Bronchial epithelial cell (primary cell): ENCODE data around the gene RYR2. TPM values are rescaled to one million over a fixed set of nuclear protein-coding genes. Genes with fewer than 3 reads are reported as not detected.

Experiments
- DNase-seq: peaks from one replicate; pipeline ENCODE4 v3.0.0-alpha.2; 2010; ENCODE audit warnings: low read depth
- FAIRE-seq: peaks from 2 replicates; lab custom pipeline; 2011; peaks lifted over from hg19 to GRCh38; lab: Jason Lieb, UNC
- H3K27me3 ChIP-seq: 2 replicates; pipeline ENCODE4 v1.5.1; 2011; ENCODE audit warnings: low read length; ENCODE audit not compliant: control insufficient read depth, insufficient read depth
- H3K36me3 ChIP-seq: 2 replicates; pipeline ENCODE4 v1.5.1; 2011; ENCODE audit warnings: low read length; ENCODE audit not compliant: control insufficient read depth, insufficient read depth
- H3K4me3 ChIP-seq: 2 replicates; pipeline ENCODE4 v1.5.1; 2011; ENCODE audit warnings: mild to moderate bottlenecking, low read depth, low read length, control low read depth
- CTCF ChIP-seq: IDR thresholded peaks from 2 replicates; pipeline ENCODE4 v1.5.1; 2011; ENCODE audit warnings: mild to moderate bottlenecking, moderate library complexity, low read length, control low read depth, inconsistent platforms; ENCODE audit not compliant: insufficient read depth, severe bottlenecking
- total RNA-seq: library from RNA; depleted of rRNA; stranded (reverse); fragments of >200 nt; gene quantifications from 2 replicates; pipeline ENCODE4 v1.2.1, GENCODE V29; 2014

The RYR2 gene
- total RNA-seq, 1 donor from 2014 or later: not detected

- H3K36me3 ChIP-seq: no peaks in the 10 kb centered on the region
- H3K4me3 ChIP-seq: no peak overlapping the region
- DNase-seq (no peak), FAIRE-seq (no peak)
- no peaks in the 10 kb centered on the region for H3K27me3 ChIP-seq
- no peak for TF ChIP-seq CTCF
Measured at GRCh38 chr1:237287876-237288521, 246.0 kb downstream of the RYR2 start.

GRCh38 chr1:237293804-237294203, 251.8 kb downstream of the RYR2 start:
- Histone ChIP-seq H3K36me3 (no peaks in the 10 kb centered on the region), H3K4me3 (no peak overlapping the region), H3K27me3 (no peaks in the 10 kb centered on the region)
- no peak for TF ChIP-seq CTCF
- no peak for FAIRE-seq
- no peak for DNase-seq

GRCh38 chr1:237296861-237297260, 254.9 kb downstream of the RYR2 start:
- DNase-seq (no peak), FAIRE-seq (no peak)
- Histone ChIP-seq H3K36me3 (no peaks in the 10 kb centered on the region), H3K4me3 (no peak overlapping the region), H3K27me3 (no peaks in the 10 kb centered on the region)
- no peak for TF ChIP-seq CTCF

GRCh38 chr1:237300642-237301041, 258.7 kb downstream of the RYR2 start:
- no peak for FAIRE-seq

GRCh38 chr1:237303929-237304328, 261.9 kb downstream of the RYR2 start:
- no peaks in the 10 kb centered on the region for H3K36me3 ChIP-seq
- no peak for TF ChIP-seq CTCF
- DNase-seq (no peak), FAIRE-seq (no peak)
- no peak overlapping the region for H3K4me3 ChIP-seq
- H3K27me3 ChIP-seq: no peaks in the 10 kb centered on the region

More at GRCh38 chr1:237300642-237301041, 258.7 kb downstream of the RYR2 start:
- Histone ChIP-seq H3K36me3 (no peaks in the 10 kb centered on the region), H3K27me3 (no peaks in the 10 kb centered on the region), H3K4me3 (no peak overlapping the region)
- TF ChIP-seq CTCF: no peak
- no peak for DNase-seq

- no peak for TF ChIP-seq CTCF
- no peak for DNase-seq
- H3K4me3 ChIP-seq: no peak overlapping the region
- H3K27me3 ChIP-seq: no peaks in the 10 kb centered on the region
- H3K36me3 ChIP-seq: no peaks in the 10 kb centered on the region
- FAIRE-seq: no peak
Measured at GRCh38 chr1:237306726-237307125, 264.7 kb downstream of the RYR2 start.
